Colonic mucosa (tissue), 4 donors: ENCODE measurements around the gene SLC13A4. TPM values are rescaled to one million over a fixed set of nuclear protein-coding genes. Genes with fewer than 3 reads are reported as not detected.
"Not testable (repeated sequence)": the region's sequence is repeated elsewhere in the genome, so short reads cannot be mapped to it uniquely, and the experiment has no call there.

Experiments used
- DNase-seq: peaks from one replicate; pipeline ENCODE4 v3.0.0-alpha.2; 2020
- H3K27ac ChIP-seq: fragments of 200-600 bp; one replicate; pipeline ENCODE4 v1.8.0; 2021
- H3K27me3 ChIP-seq: fragments of 200-600 bp; one replicate; pipeline ENCODE4 v1.8.0; 2021
- H3K36me3 ChIP-seq: fragments of 200-600 bp; one replicate; pipeline ENCODE4 v1.8.0; 2021
- H3K4me1 ChIP-seq: fragments of 200-600 bp; one replicate; pipeline ENCODE4 v1.8.0; 2021; ENCODE audit warnings: mild to moderate bottlenecking
- H3K4me3 ChIP-seq: fragments of 200-600 bp; one replicate; pipeline ENCODE4 v1.8.0; 2021
- H3K9ac ChIP-seq, 2 donors: one replicate each; pipeline ENCODE4 v1.7.0; 2013; ENCODE audit warnings: control low read depth in 2 of 2, low read depth in 2 of 2, low read length in 2 of 2
- H3K9me3 ChIP-seq: fragments of 200-600 bp; one replicate; pipeline ENCODE4 v1.8.0; 2021
- intact Hi-C: fragments of 100-400 bp; cut with DNase I; formaldehyde crosslinking; loops from one replicate; pipeline ENCODE4 v1.14.1; 2022
- total RNA-seq, 2 donors: library from RNA; stranded (reverse); fragmentation: NEBNext Ultra II Directional in 1 of 2; extraction: Animal tissue kit (Norgen Biotek cat#: 25700) in 1 of 2; gene quantifications; one replicate each; pipeline ENCODE4 v1.2.1, GENCODE V29; 2021
- TF ChIP-seq, protein P1 (sequence below): fragments of 200-600 bp; IDR thresholded peaks from one replicate; pipeline ENCODE4 v1.8.0; 2022; ENCODE audit warnings: antibody characterized with exemption, mild to moderate bottlenecking
- donor health status: healthy.
- donor health status: DM: no; HTN: no; CAD: no.
- donor health status: DM: no; HTN: no; CAD: no.

The SLC13A4 gene
- total RNA-seq, 2 donors from 2014 or later, result not detected

DNA sequence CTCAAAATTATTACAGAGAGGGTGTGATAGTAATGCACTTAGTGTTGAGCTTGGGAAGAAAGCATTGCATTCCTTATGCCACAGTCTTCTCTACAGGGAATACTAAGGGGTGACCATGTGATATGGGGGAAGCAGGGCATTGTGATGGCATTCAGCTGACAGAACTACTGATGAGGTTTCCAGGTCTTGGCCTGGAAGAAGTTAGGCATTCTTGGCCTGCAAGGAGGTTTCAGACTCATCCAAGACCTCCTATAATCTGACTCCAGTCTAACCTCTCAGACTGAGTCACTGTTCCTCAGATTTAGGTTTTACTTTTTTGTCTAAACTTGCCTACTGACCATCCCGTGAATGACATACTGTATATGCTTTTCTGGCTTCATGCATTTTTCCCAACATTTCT, 57.8 kb downstream of the SLC13A4 start:
- Histone ChIP-seq H3K9me3 (no peaks in the 10 kb centered on the region), H3K4me1 (no peaks in the 10 kb centered on the region), H3K27me3 (no peaks in the 10 kb centered on the region), H3K4me3 (no peak overlapping the region), H3K36me3 (no peaks in the 10 kb centered on the region), H3K27ac (no peak overlapping the region), H3K9ac (no peak overlapping the region)
- intact Hi-C loops, result no loop called here
- no peak for DNase-seq
- TF ChIP-seq, protein P1, sequence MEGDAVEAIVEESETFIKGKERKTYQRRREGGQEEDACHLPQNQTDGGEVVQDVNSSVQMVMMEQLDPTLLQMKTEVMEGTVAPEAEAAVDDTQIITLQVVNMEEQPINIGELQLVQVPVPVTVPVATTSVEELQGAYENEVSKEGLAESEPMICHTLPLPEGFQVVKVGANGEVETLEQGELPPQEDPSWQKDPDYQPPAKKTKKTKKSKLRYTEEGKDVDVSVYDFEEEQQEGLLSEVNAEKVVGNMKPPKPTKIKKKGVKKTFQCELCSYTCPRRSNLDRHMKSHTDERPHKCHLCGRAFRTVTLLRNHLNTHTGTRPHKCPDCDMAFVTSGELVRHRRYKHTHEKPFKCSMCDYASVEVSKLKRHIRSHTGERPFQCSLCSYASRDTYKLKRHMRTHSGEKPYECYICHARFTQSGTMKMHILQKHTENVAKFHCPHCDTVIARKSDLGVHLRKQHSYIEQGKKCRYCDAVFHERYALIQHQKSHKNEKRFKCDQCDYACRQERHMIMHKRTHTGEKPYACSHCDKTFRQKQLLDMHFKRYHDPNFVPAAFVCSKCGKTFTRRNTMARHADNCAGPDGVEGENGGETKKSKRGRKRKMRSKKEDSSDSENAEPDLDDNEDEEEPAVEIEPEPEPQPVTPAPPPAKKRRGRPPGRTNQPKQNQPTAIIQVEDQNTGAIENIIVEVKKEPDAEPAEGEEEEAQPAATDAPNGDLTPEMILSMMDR, result no peak

GRCh38 chr7:135669774-135670173, 58.2 kb downstream of the SLC13A4 start:
- Histone ChIP-seq H3K4me3 (no peak overlapping the region), H3K27ac (no peak overlapping the region), H3K4me1 (no peaks in the 10 kb centered on the region), H3K9me3 (no peaks in the 10 kb centered on the region), H3K9ac (no peak overlapping the region), H3K27me3 (no peaks in the 10 kb centered on the region), H3K36me3 (no peaks in the 10 kb centered on the region)
- DNase-seq, result no peak
- intact Hi-C loops, result loop anchor here (10.0 kb wide), 1 partner anchor 305 kb away; the partner anchor contains the start of gene MTPN
- TF ChIP-seq, protein P1, result no peak

DNA sequence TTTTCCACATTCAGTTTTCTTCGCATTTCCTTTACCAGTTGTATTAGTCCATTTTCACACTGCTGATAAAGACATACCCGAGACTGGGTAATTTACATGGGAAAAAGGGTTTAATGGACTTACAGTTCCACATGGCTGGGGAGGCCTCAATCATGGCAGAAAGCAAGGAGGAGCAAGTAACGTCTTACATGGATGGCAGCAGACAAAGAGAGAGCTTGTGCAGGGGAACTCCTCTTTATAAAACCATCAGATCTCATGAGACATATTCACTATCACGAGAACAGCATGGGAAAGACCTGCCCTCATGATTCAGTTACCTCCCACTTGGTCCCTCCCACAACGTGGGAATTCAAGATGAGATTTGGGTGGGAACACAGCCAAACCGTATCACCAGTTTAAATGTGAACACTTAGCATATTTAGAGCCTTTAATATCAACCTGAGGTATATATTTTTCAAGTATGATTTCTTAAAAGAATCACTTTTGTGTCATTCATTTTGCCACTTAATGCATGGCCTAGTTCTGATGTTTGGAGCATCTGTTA, 59.1 kb downstream of the SLC13A4 start:
- H3K4me3 ChIP-seq, H3K27me3 ChIP-seq, H3K4me1 ChIP-seq, H3K36me3 ChIP-seq, DNase-seq, H3K9ac ChIP-seq, H3K9me3 ChIP-seq, H3K27ac ChIP-seq: not testable (repeated sequence)
- intact Hi-C loops, result loop anchor here (10.0 kb wide), 1 partner anchor 306 kb away; the partner anchor contains the start of gene MTPN

GRCh38 chr7:135667626-135668025, 60.4 kb downstream of the SLC13A4 start:
- intact Hi-C loops, result loop anchor here (10.0 kb wide), 1 partner anchor 307 kb away; the partner anchor contains the start of gene MTPN
- not testable (repeated sequence) for H3K27ac ChIP-seq, DNase-seq, H3K27me3 ChIP-seq, H3K4me1 ChIP-seq, H3K36me3 ChIP-seq, H3K9ac ChIP-seq, H3K4me3 ChIP-seq, H3K9me3 ChIP-seq

- Histone ChIP-seq H3K4me3 (no peak overlapping the region), H3K27ac (no peak overlapping the region), H3K4me1 (no peaks in the 10 kb centered on the region), H3K27me3 (no peaks in the 10 kb centered on the region), H3K9me3 (no peaks in the 10 kb centered on the region), H3K9ac (no peak overlapping the region), H3K36me3 (no peaks in the 10 kb centered on the region)
- intact Hi-C loops, result loop anchor here (10.0 kb wide), 1 partner anchor 308 kb away; the partner anchor contains the start of gene MTPN
- no peak for DNase-seq
- TF ChIP-seq, protein P1, result no peak
These were observed 61.1 kb downstream of the SLC13A4 start for GRCh38 chr7:135666846-135667245.

DNA sequence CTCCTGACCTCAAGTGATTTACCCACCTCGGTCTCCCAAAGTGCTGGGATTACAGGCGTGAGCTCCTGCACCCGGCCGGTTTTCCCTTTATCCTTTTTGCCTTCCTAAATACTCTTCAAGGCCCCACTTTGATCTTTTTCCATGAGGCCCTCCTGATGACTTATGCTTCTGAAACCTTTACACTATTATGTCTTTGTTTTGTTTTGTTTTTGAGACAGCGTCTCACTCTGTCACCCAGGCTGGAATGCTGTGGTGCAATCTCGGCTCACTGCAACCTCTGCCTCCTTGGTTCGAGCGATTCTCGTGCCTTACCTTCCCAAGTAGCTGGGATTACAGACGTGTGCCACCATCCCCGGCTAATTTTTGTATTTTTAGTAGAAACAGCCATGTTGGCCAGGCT, 61.8 kb downstream of the SLC13A4 start:
- DNase-seq, result no peak
- H3K27me3 ChIP-seq, result no peaks in the 10 kb centered on the region
- H3K4me3 ChIP-seq, result no peak overlapping the region
- H3K9me3 ChIP-seq, result no peaks in the 10 kb centered on the region
- no peaks in the 10 kb centered on the region for H3K36me3 ChIP-seq
- TF ChIP-seq, protein P1, result no peak
- no peaks in the 10 kb centered on the region for H3K4me1 ChIP-seq
- H3K27ac ChIP-seq, result no peak overlapping the region
- no peak overlapping the region for H3K9ac ChIP-seq
- intact Hi-C loops, result loop anchor here (10.0 kb wide), 1 partner anchor 309 kb away; the partner anchor contains the start of gene MTPN
